Common myeloid progenitor, CD34-positive (primary cell): ENCODE data around the gene UNC13A.

Experiments used
- CTCF ChIA-PET: fragments of 350-600 bp; sonication (Branson Sonifier 250); formaldehyde crosslinking; loops from one replicate; lab custom pipeline; 2021; ENCODE audit warnings: antibody characterized with exemption; lab: Charles Lee
- POLR2A ChIA-PET: fragments of 350-600 bp; sonication (Branson Sonifier 250); formaldehyde crosslinking; loops from one replicate; lab custom pipeline; 2021; ENCODE audit warnings: antibody characterized with exemption; lab: Charles Lee
- DNase-seq, 3 donors: peaks; one replicate each; pipeline versions ENCODE4 v3.0.0 to v3.0.0-alpha.2; 2013
- H3K27ac ChIP-seq, 2 experiments: 1 replicate in 1 of 2; 2 replicates in 1 of 2; pipeline ENCODE4 v1.7.0; 2013; ENCODE audit warnings: inconsistent platforms in 2 of 2, low read length in 2 of 2, mild to moderate bottlenecking in 2 of 2, low read depth in 1 of 2, moderate library complexity in 1 of 2; ENCODE audit not compliant: severe bottlenecking in 2 of 2, insufficient read depth in 1 of 2, poor library complexity in 1 of 2
- H3K27me3 ChIP-seq, 5 experiments: replicated peaks in 2 of 5; 1 replicate in 3 of 5; 2 replicates in 2 of 5; pipeline versions ENCODE4 v1.6.1 to v1.7.0; 2013; ENCODE audit warnings: low read length in 4 of 5, mild to moderate bottlenecking in 2 of 5, moderate library complexity in 2 of 5, inconsistent platforms in 1 of 5; ENCODE audit not compliant: insufficient read depth in 5 of 5, control insufficient read depth in 4 of 5
- H3K36me3 ChIP-seq, 4 experiments: 1 replicate in 2 of 4; 2 replicates in 2 of 4; pipeline versions ENCODE4 v1.6.1 to v1.7.0; 2013; ENCODE audit warnings: low read length in 3 of 4, control low read depth in 1 of 4, mild to moderate bottlenecking in 1 of 4; ENCODE audit not compliant: control insufficient read depth in 4 of 4, insufficient read depth in 4 of 4
- H3K4me1 ChIP-seq, 4 experiments: 1 replicate in 3 of 4; 2 replicates in 1 of 4; pipeline versions ENCODE4 v1.6.1 to v1.7.1; 2013; ENCODE audit warnings: low read length in 3 of 4, mild to moderate bottlenecking in 3 of 4, control low read depth in 1 of 4, inconsistent platforms in 1 of 4, moderate library complexity in 1 of 4; ENCODE audit not compliant: control insufficient read depth in 4 of 4, insufficient read depth in 4 of 4; ENCODE audit errors: control extremely low read depth in 1 of 4
- H3K4me3 ChIP-seq, 7 experiments: 1 replicate in 4 of 7; 2 replicates in 3 of 7; pipeline versions ENCODE4 v1.5.1 to v1.7.0; 2013; ENCODE audit warnings: mild to moderate bottlenecking in 7 of 7, low read length in 6 of 7, moderate library complexity in 6 of 7, inconsistent platforms in 2 of 7, low read depth in 2 of 7, control low read depth in 1 of 7; ENCODE audit not compliant: insufficient read depth in 4 of 7, control insufficient read depth in 1 of 7; ENCODE audit errors: extremely low read depth in 1 of 7
- H3K9me3 ChIP-seq, 5 experiments: 1 replicate in 4 of 5; 2 replicates in 1 of 5; pipeline versions ENCODE4 v1.6.1 to v1.7.1; 2013; ENCODE audit warnings: low read length in 4 of 5, mild to moderate bottlenecking in 2 of 5, inconsistent platforms in 1 of 5, low read depth in 1 of 5, moderate library complexity in 1 of 5; ENCODE audit not compliant: control insufficient read depth in 4 of 5, insufficient read depth in 2 of 5; ENCODE audit errors: control extremely low read depth in 1 of 5
- WGBS: methylation state at CpG from one replicate; pipeline ENCODE4 v1.1.5; 2013; ENCODE audit not compliant: insufficient coverage; 5-methylcytosine and 5-hydroxymethylcytosine counted together

The UNC13A gene

DNA sequence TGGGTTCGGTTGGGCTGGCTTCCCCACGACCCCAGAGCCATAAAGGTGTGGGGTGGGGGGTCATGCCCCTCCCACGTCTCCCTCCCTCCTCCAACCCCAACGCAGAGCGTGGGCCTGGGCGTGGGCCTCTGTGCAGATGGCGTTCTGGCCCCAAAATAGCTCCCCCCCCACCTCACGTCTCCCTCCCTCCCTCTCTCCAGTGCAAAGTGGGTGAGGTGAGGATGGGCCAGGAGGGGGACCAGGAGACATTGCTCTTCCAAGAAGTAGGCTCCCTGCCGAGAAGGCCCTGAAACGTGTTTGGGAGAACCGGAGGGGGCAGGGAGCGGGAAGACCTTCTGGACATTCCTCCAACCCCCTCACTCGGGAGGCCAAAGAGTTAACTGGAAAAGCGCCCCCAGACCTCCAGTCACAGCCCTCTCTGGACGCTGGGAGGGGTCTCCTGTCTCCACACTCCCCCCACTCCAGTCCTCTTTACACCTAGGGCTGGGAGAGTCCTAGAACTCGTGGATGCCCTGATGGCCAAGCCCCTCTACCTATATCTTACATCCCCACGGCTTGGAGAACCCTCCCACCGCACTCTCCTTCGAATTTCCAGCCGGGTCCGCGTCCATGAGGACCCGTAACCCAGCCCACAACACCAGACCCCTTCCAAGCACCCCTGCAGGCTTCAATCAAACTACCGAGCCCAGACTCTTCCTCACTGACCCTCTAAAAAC is 855 bp downstream of the UNC13A start:
- H3K36me3 ChIP-seq = no peaks in the 10 kb centered on the region
- H3K27me3 ChIP-seq = peaks cover 0 to 75% (median 25%) of the 10 kb centered on the region in 5 experiments
- ChIA-PET POLR2A (no interaction called here), CTCF (no interaction called here)
- H3K9me3 ChIP-seq = no peaks in the 10 kb centered on the region
- no peak for DNase-seq
- no peak overlapping the region for H3K4me3 ChIP-seq
- H3K4me1 ChIP-seq = peaks cover 0 to 13% (median 4%) of the 10 kb centered on the region in 4 experiments
- H3K27ac ChIP-seq = no peak overlapping the region
- 2% methylated on average over 11 of the region's 24 CpGs for WGBS

DNA sequence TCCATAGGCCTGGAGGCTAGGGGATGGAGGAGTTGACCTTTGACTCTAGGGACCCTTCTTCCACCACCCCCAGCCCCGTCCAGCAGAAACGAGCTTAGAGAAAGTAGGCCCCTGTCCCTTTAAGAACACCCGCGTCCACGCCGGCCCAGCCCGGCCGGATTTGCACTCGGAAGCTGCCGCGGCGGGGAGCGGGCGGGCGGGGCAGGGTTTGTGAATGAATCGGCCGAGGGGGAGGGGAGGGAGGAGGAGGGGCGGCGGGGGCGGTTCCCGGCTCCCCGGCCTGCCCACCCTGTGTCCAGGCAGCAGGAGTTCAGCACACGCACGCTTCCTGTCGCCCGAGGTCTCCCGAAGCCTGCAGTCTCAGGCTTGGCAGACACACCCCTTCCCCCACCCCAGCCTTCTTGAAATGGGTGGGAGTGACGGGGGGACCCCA is 1.5 kb downstream of the UNC13A start:
- Histone ChIP-seq H3K9me3 (no peaks in the 10 kb centered on the region), H3K27me3 (peaks cover 0 to 78% (median 27%) of the 10 kb centered on the region in 5 experiments), H3K36me3 (no peaks in the 10 kb centered on the region), H3K4me3 (no peak overlapping the region), H3K27ac (no peak overlapping the region), H3K4me1 (peaks cover 0 to 13% (median 4%) of the 10 kb centered on the region in 4 experiments)
- WGBS = 0% methylated on average over 9 of the region's 28 CpGs
- ChIA-PET POLR2A (no interaction called here), CTCF (no interaction called here)
- no peak for DNase-seq

- Histone ChIP-seq H3K27ac (no peak overlapping the region), H3K36me3 (no peaks in the 10 kb centered on the region), H3K27me3 (peaks cover 0 to 83% (median 30%) of the 10 kb centered on the region in 5 experiments), H3K4me3 (no peak overlapping the region), H3K9me3 (peaks cover 0 to 2% (median 0%) of the 10 kb centered on the region in 5 experiments), H3K4me1 (peaks cover 0 to 13% (median 4%) of the 10 kb centered on the region in 4 experiments)
- 0% methylated on average over 1 of the region's 12 CpGs for WGBS
- ChIA-PET POLR2A (no interaction called here), CTCF (no interaction called here)
- no peak for DNase-seq
These were observed 2.1 kb downstream of the UNC13A start for GRCh38 chr19:17686023-17686521.

- Histone ChIP-seq H3K36me3 (no peaks in the 10 kb centered on the region), H3K9me3 (peaks cover 0 to 2% (median 0%) of the 10 kb centered on the region in 5 experiments), H3K27ac (no peak overlapping the region), H3K4me1 (peaks cover 0 to 14% (median 5%) of the 10 kb centered on the region in 4 experiments), H3K4me3 (no peak overlapping the region), H3K27me3 (peaks cover 0 to 89% (median 30%) of the 10 kb centered on the region in 5 experiments)
- 74% methylated on average over 12 of the region's 15 CpGs for WGBS
- POLR2A ChIA-PET = no interaction called here
- no peak for DNase-seq
- CTCF ChIA-PET = no interaction called here
These were observed 2.6 kb downstream of the UNC13A start for GRCh38 chr19:17685451-17686022.

GRCh38 chr19:17684256-17684655 is 3.9 kb downstream of the UNC13A start:
- H3K4me3 ChIP-seq = no peak overlapping the region
- no peaks in the 10 kb centered on the region for H3K36me3 ChIP-seq
- peaks cover 0 to 2% (median 0%) of the 10 kb centered on the region in 5 experiments for H3K9me3 ChIP-seq
- ChIA-PET POLR2A (no interaction called here), CTCF (interaction anchor here (1.0 kb wide), 1 partner anchor 14 kb away, joined by 3 read pairs; no protein-coding TSS in a partner anchor)
- DNase-seq = no peak
- peaks cover 0 to 95% (median 29%) of the 10 kb centered on the region in 5 experiments for H3K27me3 ChIP-seq
- WGBS = 100% methylated on average over 3 of the region's 4 CpGs
- H3K4me1 ChIP-seq = peaks cover 0 to 24% (median 14%) of the 10 kb centered on the region in 4 experiments
- no peak overlapping the region for H3K27ac ChIP-seq

GRCh38 chr19:17683078-17683477 is 5.1 kb downstream of the UNC13A start:
- ChIA-PET CTCF (no interaction called here), POLR2A (no interaction called here)
- Histone ChIP-seq H3K4me3 (no peak overlapping the region), H3K27me3 (peaks cover 0 to 94% (median 29%) of the 10 kb centered on the region in 5 experiments), H3K36me3 (no peaks in the 10 kb centered on the region), H3K27ac (no peak overlapping the region), H3K9me3 (peaks cover 0 to 2% (median 0%) of the 10 kb centered on the region in 5 experiments), H3K4me1 (peaks cover 0 to 22% (median 13%) of the 10 kb centered on the region in 4 experiments)
- no peak for DNase-seq
- no CpG with 5 or more reads among the region's 4 CpGs for WGBS

- peaks cover 0 to 18% (median 11%) of the 10 kb centered on the region in 4 experiments for H3K4me1 ChIP-seq
- DNase-seq = no peak
- H3K27ac ChIP-seq = no peak overlapping the region
- H3K36me3 ChIP-seq = no peaks in the 10 kb centered on the region
- WGBS = 91% methylated on average over 5 of the region's 5 CpGs
- peaks cover 0 to 2% (median 0%) of the 10 kb centered on the region in 5 experiments for H3K9me3 ChIP-seq
- H3K27me3 ChIP-seq = peaks cover 0 to 94% (median 25%) of the 10 kb centered on the region in 5 experiments
- CTCF ChIA-PET = interaction anchor here (1.0 kb wide), 1 partner anchor 21 kb away, joined by 3 read pairs; no protein-coding TSS in a partner anchor
- POLR2A ChIA-PET = no interaction called here
- H3K4me3 ChIP-seq = no peak overlapping the region
These were observed 5.9 kb downstream of the UNC13A start for GRCh38 chr19:17682273-17682672.
